GM12865 (cell line): Measurements from ENCODE around the gene PROM2.

Experiments
- DNase-seq: peaks from one replicate; pipeline ENCODE4 v3.0.0; 2010; ENCODE audit warnings: low read depth
- H3K4me3 ChIP-seq: 2 replicates; pipeline ENCODE4 v1.5.1; 2011; ENCODE audit warnings: mild to moderate bottlenecking, low read depth, low read length, control low read depth
- CTCF ChIP-seq: IDR thresholded peaks from 2 replicates; pipeline ENCODE4 v1.5.1; 2011; ENCODE audit warnings: low read length, control low read depth, low read depth, inconsistent platforms; ENCODE audit not compliant: insufficient read depth; ENCODE audit errors: missing control alignments

The PROM2 gene

GRCh38 chr2:95331606-95332005, 57.4 kb downstream of the PROM2 start:
- no peak overlapping the region for H3K4me3 ChIP-seq
- TF ChIP-seq CTCF: no peak
- DNase-seq: no peak

- H3K4me3 ChIP-seq: no peak overlapping the region
- DNase-seq: no peak
- TF ChIP-seq CTCF: no peak
Measured at GRCh38 chr2:95332036-95332435, 57.8 kb downstream of the PROM2 start.

DNA sequence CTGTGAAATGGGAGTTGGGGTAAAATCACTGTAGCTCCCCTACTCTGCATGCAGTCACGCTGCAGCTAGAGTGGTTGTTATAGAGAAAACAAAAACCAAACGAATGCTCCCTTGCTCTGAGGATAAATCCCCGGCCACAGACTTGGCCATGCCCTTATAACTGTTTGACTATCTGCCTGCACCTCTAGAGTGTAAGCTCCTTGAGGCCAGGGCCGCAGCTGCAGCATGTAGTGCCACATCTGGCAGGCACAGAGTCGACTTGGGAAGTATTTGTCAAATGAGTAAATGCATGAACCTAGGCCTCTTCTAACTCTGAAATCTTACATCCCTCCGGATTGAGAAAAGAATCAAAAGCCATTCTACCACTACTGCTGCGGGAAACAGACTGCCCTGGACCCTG, 58.8 kb downstream of the PROM2 start:
- no peak overlapping the region for H3K4me3 ChIP-seq
- no peak for DNase-seq
- TF ChIP-seq CTCF: no peak

DNA sequence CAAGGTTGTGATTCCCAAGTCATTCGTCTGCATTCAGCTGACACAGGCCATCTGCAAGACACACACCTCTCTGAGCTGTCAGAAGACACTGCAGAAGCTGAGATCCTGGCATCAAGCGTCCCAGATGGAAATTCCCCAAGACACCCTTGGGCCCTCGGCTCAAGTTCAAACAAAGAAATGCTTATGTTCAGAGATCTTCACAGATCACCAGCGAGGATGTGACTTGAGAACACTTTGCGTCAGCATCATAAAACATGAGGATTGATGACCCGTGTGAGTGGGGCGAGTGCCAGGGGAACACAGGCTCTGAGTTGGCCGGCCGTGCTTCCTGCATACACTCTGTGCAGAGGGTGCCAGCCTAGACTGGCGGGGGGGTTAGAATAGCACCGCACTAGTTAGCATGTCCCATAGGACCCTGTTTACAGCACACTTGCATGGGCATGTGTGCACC, 59.7 kb downstream of the PROM2 start:
- no peak for DNase-seq
- H3K4me3 ChIP-seq: no peak overlapping the region

GRCh38 chr2:95334916-95335641, 60.8 kb downstream of the PROM2 start:
- H3K4me3 ChIP-seq: no peak overlapping the region
- TF ChIP-seq CTCF: no peak
- no peak for DNase-seq

More for the DNA sequence above, 59.7 kb downstream of the PROM2 start:
- TF ChIP-seq CTCF: no peak

DNA sequence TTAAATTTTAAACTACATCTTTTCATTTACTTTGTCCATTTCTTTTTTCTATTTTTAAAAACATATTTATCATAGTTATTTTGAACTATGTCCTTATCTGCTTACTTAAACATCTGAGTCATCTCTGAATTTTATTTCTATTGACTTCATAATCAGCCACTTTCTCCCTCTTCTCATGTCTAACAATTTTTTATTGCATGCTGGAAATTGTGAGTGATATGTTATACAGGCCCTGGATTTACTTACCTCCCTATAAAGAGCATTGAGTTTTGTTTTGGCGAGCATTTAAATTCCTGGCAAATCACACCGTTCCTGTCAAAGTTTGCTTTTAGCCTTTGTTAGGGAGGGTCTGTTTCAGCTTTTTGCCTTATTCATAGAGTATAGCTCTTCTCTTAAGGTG, 62.2 kb downstream of the PROM2 start:
- no peak overlapping the region for H3K4me3 ChIP-seq
- no peak for TF ChIP-seq CTCF
- DNase-seq: no peak

GRCh38 chr2:95337829-95338228, 63.6 kb downstream of the PROM2 start:
- no peak overlapping the region for H3K4me3 ChIP-seq
- no peak for DNase-seq
- TF ChIP-seq CTCF: no peak
